GM21360 (cell line): ENCODE results near the gene TMEM43.
A peak's percentile ranks its signal among the peaks of the same experiment; 100 is the strongest.

ENCODE experiments used
- ATAC-seq: cut with Tn5 transposase; IDR thresholded peaks from one replicate; pipeline ENCODE4 v1.9.1; 2021; ENCODE audit warnings: mild to moderate bottlenecking, moderate library complexity; ENCODE audit not compliant: unreplicated experiment

The TMEM43 gene

DNA sequence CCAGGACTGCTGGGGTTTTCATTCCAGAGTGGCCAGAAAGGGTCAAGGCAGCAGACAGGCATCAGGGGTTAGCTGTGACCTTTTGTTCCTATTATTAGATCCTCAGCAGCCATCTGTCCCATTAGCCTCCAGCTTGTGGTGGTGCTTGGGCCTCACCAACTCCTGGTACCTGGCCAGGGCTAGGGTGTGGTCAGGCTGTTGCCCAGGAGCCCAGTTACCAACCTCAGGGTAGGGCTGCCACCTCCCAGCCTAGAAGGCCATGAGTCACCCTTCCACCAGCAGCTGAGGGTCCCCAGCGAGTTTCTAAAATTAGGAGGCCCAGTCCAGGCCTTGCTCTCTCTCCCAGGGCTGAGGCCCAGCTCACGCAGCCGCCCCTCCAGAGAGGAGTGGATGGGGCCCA lies 12.2 kb downstream of the TMEM43 start:
- ATAC-seq, result no peak

- ATAC-seq, result no peak
These were observed 12.6 kb downstream of the TMEM43 start for GRCh38 chr3:14137445-14137844.

DNA sequence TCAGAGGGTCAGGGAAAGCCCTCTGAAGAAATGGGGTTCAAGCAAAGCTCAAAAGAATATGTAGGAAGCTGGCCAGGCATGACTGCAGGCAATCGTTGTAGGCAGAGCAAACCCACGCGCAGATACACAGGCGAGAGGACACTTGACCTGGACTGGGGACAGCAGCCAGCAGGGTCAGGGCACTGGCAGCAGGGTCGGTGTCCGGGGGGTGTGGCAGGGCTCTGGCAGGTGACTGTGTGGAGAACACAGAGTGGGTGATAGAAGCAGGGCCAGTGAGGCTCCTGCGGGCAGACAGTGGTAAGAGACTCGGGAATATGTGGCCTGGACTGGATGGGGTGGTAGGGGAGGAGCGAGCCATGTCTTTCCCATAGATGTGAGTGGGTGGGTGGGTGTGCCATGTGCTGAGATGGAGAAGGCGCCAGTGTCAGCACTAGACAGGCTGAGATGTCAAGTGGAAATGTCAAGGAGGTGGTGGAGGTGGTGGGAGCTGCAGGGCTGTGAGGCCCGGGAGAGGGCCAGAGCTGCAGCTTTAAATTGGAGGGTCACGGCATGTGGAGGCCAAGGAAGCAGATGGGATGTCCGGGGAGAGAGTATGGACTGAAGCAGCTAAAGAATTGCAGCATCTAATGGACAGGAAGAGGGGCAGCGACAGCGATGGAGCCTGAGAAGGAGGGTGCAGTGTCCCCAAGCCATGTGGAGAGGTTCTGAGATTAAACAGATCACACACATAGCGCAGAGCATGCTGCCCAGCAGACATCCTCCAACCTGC lies 13.4 kb downstream of the TMEM43 start:
- no peak for ATAC-seq

DNA sequence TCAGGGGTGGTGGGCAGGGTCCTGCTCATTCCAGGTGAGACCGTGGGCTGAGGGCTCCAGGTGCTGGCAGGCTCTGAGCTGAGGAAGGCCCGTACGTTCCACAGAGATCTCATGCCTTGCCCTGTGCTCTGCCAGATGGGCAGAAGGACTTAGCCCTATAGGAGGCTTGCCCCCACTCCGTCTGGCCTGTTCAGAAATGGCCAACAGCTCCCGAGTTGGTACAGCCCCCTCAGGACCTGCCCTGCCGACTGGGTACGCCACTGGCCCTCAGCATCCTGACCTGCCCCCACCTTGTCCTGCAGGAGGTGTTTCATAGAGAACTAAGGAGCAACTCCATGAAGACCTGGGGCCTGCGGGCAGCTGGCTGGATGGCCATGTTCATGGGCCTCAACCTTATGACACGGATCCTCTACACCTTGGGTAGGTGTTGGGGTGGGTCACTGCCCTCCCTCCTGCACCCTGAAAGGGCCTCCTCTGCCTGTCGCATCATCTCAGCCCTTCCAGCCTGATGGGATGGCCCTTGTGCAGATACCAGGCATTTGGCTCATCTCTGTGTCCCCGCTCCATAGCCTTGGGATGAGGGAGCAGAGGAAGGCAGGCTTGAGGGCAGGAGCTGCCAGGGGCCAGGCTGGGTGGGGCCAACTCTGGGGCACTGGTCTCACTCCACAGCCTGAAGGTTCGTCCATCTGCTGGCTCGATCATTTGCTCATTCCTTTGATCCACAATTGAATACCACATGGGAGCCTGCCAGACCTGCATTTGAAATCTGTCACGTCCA lies 14.2 kb downstream of the TMEM43 start:
- no peak for ATAC-seq

- ATAC-seq, result no peak
These were observed 14.9 kb downstream of the TMEM43 start for GRCh38 chr3:14139771-14140170.

- no peak for ATAC-seq
These were observed 15.8 kb downstream of the TMEM43 start for GRCh38 chr3:14140668-14141067.

DNA sequence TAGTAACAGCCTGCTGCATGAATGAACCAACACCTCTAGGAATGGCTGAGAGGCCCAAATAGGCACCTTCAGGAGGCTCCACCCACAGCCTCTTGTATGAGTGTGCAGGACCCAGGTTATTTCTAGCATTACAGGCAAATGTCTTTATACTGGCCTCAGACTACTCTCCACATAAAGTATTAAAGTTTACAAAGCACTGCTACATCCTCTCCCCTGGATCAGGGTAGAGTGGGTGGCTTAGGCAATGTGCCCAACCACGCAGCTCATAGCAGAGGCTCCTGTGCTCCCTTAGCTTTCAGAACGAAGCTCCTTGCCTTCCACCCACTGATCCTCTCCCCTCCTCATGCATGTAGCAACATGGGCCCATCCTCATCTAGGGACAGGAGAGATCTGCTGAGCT lies 16.3 kb downstream of the TMEM43 start:
- ATAC-seq, result no peak

DNA sequence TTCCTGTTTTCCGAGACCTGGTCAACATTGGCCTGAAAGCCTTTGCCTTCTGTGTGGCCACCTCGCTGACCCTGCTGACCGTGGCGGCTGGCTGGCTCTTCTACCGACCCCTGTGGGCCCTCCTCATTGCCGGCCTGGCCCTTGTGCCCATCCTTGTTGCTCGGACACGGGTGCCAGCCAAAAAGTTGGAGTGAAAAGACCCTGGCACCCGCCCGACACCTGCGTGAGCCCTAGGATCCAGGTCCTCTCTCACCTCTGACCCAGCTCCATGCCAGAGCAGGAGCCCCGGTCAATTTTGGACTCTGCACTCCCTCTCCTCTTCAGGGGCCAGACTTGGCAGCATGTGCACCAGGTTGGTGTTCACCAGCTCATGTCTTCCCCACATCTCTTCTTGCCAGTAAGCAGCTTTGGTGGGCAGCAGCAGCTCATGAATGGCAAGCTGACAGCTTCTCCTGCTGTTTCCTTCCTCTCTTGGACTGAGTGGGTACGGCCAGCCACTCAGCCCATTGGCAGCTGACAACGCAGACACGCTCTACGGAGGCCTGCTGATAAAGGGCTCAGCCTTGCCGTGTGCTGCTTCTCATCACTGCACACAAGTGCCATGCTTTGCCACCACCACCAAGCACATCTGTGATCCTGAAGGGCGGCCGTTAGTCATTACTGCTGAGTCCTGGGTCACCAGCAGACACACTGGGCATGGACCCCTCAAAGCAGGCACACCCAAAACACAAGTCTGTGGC lies 16.9 kb downstream of the TMEM43 start:
- no peak for ATAC-seq

DNA sequence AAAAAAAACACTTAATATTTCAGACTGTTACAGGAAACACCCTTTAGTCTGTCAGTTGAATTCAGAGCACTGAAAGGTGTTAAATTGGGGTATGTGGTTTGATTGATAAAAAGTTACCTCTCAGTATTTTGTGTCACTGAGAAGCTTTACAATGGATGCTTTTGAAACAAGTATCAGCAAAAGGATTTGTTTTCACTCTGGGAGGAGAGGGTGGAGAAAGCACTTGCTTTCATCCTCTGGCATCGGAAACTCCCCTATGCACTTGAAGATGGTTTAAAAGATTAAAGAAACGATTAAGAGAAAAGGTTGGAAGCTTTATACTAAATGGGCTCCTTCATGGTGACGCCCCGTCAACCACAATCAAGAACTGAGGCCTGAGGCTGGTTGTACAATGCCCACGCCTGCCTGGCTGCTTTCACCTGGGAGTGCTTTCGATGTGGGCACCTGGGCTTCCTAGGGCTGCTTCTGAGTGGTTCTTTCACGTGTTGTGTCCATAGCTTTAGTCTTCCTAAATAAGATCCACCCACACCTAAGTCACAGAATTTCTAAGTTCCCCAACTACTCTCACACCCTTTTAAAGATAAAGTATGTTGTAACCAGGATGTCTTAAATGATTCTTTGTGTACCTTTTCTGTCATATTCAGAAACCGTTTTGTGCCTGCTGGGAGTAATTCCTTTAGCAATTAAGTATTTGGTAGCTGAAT lies 17.9 kb downstream of the TMEM43 start:
- ATAC-seq, result no peak

DNA sequence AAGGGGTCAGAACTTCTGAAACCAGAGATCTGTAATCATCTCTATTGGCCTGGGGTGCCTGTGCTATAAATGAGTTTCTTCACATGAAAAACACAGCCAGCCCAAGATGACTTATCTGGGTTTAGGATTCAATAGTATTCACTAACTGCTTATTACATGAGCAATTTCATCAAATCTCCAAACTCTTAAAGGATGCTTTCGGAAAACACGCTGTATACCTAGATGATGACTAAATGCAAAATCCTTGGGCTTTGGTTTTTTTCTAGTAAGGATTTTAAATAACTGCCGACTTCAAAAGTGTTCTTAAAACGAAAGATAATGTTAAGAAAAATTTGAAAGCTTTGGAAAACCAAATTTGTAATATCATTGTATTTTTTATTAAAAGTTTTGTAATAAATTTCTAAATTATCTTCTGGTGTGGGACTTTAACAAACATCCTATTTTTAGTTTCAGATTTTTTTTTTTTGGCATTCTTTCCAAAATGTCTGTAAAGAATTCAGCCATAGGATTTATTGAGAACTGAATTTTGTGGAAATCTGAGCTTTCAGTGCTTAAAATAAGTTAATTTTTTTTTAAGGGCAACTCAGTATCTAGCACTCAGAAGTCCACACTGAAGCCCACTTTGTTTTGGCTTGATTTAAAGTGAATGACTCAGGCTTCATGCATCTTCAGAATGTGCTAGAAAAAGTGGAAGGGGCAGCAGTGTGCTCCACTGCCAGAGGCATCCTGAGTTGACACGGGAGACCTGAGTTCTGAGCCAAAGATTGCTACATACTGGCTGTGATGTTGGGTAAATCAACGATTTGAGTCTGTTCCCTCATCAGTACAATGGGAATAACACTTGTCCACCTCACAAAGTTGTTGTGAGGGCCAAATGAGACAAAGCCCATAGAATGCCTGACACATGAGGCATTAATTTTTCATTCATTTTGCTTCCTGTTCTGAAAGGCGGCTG lies 18.7 kb downstream of the TMEM43 start:
- ATAC-seq, result no peak

DNA sequence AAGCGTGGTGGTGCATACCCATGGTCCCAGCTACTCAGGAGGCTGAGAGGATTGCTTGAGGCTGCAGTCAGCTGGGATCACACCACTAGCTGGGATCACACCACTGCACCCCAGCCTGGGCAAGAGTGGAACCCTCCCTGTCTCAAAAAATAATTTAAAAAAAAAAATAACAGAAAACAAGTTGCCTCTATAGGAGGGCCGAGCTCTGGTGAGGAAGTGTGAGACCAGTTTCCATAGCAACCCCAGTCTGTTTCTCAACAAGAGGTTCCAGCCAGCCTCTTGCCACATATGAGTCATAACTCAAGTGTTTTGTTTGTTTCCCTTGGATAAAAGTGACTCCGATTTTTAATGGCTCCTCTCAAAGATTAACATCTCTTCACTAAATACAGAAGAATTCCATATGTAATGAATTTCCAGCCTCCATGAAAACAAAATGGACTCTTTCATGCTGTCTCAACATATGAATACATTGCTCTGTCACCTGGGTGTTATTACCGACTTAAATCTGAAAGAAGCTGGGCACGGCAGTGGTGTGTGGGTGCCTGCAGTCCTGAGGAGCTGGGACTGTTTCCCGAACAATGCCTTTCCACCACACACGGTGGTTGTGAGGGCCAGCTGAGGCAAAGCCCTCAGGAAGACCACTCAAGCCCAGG lies 19.7 kb downstream of the TMEM43 start:
- ATAC-seq, result peak; percentile 94

- no peak for ATAC-seq
These were observed 20.4 kb downstream of the TMEM43 start for GRCh38 chr3:14145236-14145635.

DNA sequence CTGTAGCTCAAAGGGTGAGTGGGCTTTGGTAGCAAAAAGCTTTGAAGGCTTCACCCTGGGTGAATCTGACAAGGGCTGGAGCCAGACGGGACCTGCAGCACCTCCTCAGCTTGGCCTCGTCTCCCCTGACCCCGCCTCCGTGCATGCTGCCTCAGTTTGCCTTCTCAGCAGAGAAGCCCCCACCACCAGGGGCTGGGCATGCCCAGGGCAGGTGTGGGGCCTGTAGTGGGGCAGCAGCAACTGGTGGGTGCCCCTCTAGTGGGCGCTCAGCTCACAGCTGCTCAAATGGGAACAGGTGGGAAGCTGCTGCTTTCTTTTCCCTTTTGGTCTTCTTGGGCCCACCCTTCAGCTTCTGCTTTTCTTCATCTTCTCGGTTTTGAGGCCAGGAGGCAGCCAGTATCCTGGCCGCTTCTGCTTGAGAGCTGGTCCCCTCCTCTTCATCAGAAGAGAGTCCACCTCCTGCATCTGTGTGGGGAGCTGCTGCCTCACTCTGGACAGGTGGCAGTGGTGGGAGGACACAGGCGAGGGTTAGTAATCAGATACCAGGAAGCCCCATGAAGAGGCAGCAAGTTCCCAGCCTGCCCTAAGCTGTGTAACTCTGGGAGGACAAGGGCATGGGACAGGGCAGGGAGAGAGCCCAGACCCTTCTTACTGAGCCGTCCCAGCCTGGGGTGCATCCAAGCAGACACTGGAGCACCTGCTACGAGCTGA lies 21.0 kb downstream of the TMEM43 start:
- no peak for ATAC-seq

DNA sequence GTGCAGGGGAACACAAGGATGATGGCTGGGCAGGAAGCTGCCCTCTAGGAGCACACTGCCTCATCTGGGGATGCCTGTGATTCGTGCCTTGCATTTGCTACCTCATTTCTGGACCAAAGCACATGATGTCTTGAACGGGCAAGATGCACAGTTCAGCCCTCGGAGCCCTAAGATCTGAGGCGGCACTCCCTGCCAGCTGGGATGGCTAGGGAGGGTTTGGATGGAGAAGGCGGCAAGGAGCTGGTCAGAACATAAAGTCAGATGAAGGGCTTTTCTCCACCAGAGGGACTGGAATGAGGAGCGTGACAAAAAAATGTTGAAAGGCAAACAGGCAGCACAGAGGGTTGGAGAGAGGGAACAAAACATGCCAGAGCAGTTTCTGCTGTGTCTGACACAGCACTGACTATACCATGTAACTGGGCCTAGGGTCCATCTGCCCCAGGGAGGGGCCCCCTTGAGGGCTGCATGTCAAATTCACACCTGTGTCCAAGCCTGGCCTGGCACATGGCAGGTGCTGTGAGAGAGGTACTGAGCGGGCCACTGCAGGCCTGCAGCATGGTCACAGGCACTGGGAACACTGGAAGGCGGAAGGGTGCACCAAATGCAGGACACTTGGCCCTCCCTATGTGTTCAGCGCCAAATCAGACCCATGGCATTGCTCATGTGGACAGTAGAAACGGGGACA lies 21.7 kb downstream of the TMEM43 start:
- ATAC-seq, result no peak

GRCh38 chr3:14147066-14147435 lies 22.2 kb downstream of the TMEM43 start:
- ATAC-seq, result no peak

DNA sequence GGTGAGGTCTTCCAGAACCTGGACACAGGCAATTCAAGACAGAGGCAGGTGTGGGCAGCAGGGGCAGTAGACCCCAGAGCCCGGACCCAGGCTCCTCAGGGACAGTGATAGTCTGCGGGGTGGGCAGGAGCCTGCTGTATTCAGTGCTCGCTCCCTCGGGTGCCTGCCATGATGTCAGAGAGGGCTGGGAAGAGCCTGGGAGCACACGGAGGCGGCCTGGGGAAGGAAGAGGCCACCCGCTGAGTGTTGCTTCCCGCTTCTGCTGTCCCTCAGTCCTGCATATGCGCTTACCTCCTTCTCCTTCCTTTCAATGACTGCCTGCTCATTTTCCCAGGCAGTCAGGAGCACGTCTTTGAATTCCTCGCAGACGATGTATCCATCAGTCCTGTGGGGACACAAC lies 22.8 kb downstream of the TMEM43 start:
- no peak for ATAC-seq

DNA sequence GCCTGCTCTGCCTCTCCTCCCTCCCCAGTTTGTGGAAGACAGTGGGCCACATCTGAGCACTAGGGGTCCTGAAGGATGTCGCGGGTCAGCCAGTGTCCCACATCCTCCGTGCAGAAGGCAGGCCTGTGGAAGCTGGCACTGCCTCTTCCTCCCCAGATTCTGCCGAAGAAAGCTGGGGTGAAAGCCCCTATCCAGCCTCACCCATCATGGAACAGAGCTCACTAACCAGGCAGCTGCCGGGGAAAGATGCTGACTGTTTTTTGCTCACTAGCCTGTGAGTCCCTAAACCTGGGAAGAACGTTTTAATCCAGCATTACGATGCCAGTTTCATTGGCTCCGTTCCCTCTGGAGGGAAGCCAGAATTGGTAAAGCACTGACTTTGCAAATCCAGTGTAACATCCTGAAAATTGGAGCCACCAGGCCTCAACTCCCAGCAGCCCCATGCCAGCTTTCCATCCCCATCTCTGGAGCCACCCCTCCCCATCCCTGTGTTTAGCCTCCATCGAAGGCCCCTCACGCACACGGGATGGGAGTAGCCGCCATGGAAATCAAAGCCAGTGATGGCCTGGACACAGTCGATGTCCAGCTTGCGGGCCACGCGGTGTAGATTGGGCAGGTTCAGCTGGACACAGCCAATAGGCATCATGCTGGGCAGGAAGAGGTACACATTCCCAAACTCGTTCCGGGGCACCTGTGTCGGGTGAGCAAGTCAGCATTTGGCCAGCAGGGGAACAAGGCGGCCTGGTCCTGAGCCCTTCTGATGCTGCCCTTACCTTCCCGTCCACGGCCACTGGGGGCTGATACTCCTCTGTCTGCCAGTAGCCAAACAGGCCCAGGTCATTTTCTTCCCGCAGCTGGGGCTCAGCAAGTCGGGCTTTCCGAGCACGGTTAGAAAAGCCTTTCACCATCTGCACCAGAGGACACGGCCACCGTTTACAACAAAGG lies 23.5 kb downstream of the TMEM43 start:
- no peak for ATAC-seq
